Tibial nerve (tissue), 4 donors: Measurements from ENCODE around the gene FNDC3B.

ENCODE experiments used
- CTCF ChIP-seq, 5 experiments: fragments of 200-600 bp in 3 of 5; fragments of 450-650 bp in 2 of 5; sonication (generic) in 3 of 5; IDR thresholded peaks; one replicate each; pipeline ENCODE4 v1.5.1; 2016 to 2019; ENCODE audit warnings: antibody characterized with exemption in 5 of 5, mild to moderate bottlenecking in 3 of 5, moderate library complexity in 2 of 5
- EP300 ChIP-seq, 2 donors: sonication (generic); formaldehyde crosslinking; IDR thresholded peaks; one replicate each; pipeline ENCODE4 v1.6.1; 2017; ENCODE audit warnings: antibody characterized with exemption in 2 of 2, mild to moderate bottlenecking in 1 of 2
- POLR2A ChIP-seq, 2 donors: fragments of 450-650 bp; IDR thresholded peaks; one replicate each; pipeline ENCODE4 v1.6.1; 2017; ENCODE audit warnings: antibody characterized with exemption in 2 of 2, mild to moderate bottlenecking in 2 of 2, moderate library complexity in 2 of 2

- TF ChIP-seq POLR2A (IDR thresholded peaks at IDR 0.05) (no peak), CTCF (IDR thresholded peaks at IDR 0.05) (no peak), EP300 (IDR thresholded peaks at IDR 0.05) (no peak)
These were observed 156.0 kb downstream of the FNDC3B start for GRCh38 chr3:172195407-172195754.
